H7 (cell line): ENCODE measurements around the gene MX2. TPM values are rescaled to one million over a fixed set of nuclear protein-coding genes. Genes with fewer than 3 reads are reported as not detected.

Experiments used
- DNase-seq: peaks from one replicate; pipeline ENCODE4 v3.0.0; 2012
- H3K27me3 ChIP-seq: 2 replicates; pipeline ENCODE4 v1.6.0; 2011; ENCODE audit warnings: mild to moderate bottlenecking, low read length; ENCODE audit not compliant: control insufficient read depth, insufficient read depth
- H3K36me3 ChIP-seq: replicated peaks from 2 replicates; pipeline ENCODE4 v1.5.1; 2011; ENCODE audit warnings: low read length; ENCODE audit not compliant: control insufficient read depth, insufficient read depth
- H3K4me3 ChIP-seq: 2 replicates; pipeline ENCODE4 v1.5.1; 2011; ENCODE audit warnings: low read depth, mild to moderate bottlenecking, control low read depth, low read length, moderate library complexity; ENCODE audit not compliant: insufficient read depth
- total RNA-seq: library from RNA; depleted of rRNA; stranded (reverse); fragments of >200 nt; shearing (Covaris generic); gene quantifications from 2 replicates; pipeline ENCODE4 v1.2.3, GENCODE V29; 2014

MX2 gene
- total RNA-seq, 1 experiment from 2014 or later, result 0.45 TPM

- Histone ChIP-seq H3K27me3 (no peaks in the 10 kb centered on the region; the same call in 1 of the 2 replicates), H3K4me3 (no peak overlapping the region), H3K36me3 (no peaks in the 10 kb centered on the region)
- DNase-seq, result no peak
These were observed 36.5 kb upstream of the MX2 start for GRCh38 chr21:41325138-41325912.

GRCh38 chr21:41326414-41327080 lies 35.3 kb upstream of the MX2 start:
- Histone ChIP-seq H3K36me3 (no peaks in the 10 kb centered on the region), H3K27me3 (no peaks in the 10 kb centered on the region; the same call in 1 of the 2 replicates), H3K4me3 (no peak overlapping the region)
- no peak for DNase-seq

GRCh38 chr21:41327753-41328152 lies 34.1 kb upstream of the MX2 start:
- H3K4me3 ChIP-seq, result no peak overlapping the region

GRCh38 chr21:41328660-41329607 lies 32.9 kb upstream of the MX2 start:
- H3K36me3 ChIP-seq, result no peaks in the 10 kb centered on the region
- DNase-seq, result no peak
- no peaks in the 10 kb centered on the region; the same call in 1 of the 2 replicates for H3K27me3 ChIP-seq
- H3K4me3 ChIP-seq, result no peak overlapping the region

More at GRCh38 chr21:41327753-41328152, 34.1 kb upstream of the MX2 start:
- Histone ChIP-seq H3K27me3 (no peaks in the 10 kb centered on the region; the same call in 1 of the 2 replicates), H3K36me3 (no peaks in the 10 kb centered on the region)
- DNase-seq, result no peak

GRCh38 chr21:41333752-41334151 lies 28.1 kb upstream of the MX2 start:
- no peaks in the 10 kb centered on the region for H3K36me3 ChIP-seq
- DNase-seq, result no peak
- H3K27me3 ChIP-seq, result no peaks in the 10 kb centered on the region
- no peak overlapping the region for H3K4me3 ChIP-seq

GRCh38 chr21:41337515-41337914 lies 24.3 kb upstream of the MX2 start:
- no peaks in the 10 kb centered on the region for H3K36me3 ChIP-seq
- no peaks in the 10 kb centered on the region for H3K27me3 ChIP-seq
- no peak for DNase-seq
- no peak overlapping the region for H3K4me3 ChIP-seq

GRCh38 chr21:41338455-41338854 lies 23.4 kb upstream of the MX2 start:
- no peak overlapping the region for H3K4me3 ChIP-seq
- no peak for DNase-seq
- no peaks in the 10 kb centered on the region for H3K36me3 ChIP-seq
- H3K27me3 ChIP-seq, result no peaks in the 10 kb centered on the region

- no peak for DNase-seq
- Histone ChIP-seq H3K4me3 (no peak overlapping the region), H3K27me3 (no peaks in the 10 kb centered on the region)
These were observed 19.8 kb upstream of the MX2 start for GRCh38 chr21:41342035-41342434.

GRCh38 chr21:41344146-41344545 lies 17.7 kb upstream of the MX2 start:
- Histone ChIP-seq H3K36me3 (no peaks in the 10 kb centered on the region), H3K27me3 (no peaks in the 10 kb centered on the region), H3K4me3 (no peak overlapping the region)
- DNase-seq, result no peak

More at GRCh38 chr21:41342035-41342434, 19.8 kb upstream of the MX2 start:
- H3K36me3 ChIP-seq, result no peaks in the 10 kb centered on the region

GRCh38 chr21:41345356-41345755 lies 16.5 kb upstream of the MX2 start:
- no peaks in the 10 kb centered on the region for H3K27me3 ChIP-seq
- DNase-seq, result no peak
- no peak overlapping the region for H3K4me3 ChIP-seq

GRCh38 chr21:41345934-41346685 lies 15.7 kb upstream of the MX2 start:
- no peak for DNase-seq
- Histone ChIP-seq H3K4me3 (no peak overlapping the region), H3K36me3 (no peaks in the 10 kb centered on the region), H3K27me3 (no peaks in the 10 kb centered on the region)

More at GRCh38 chr21:41345356-41345755, 16.5 kb upstream of the MX2 start:
- no peaks in the 10 kb centered on the region for H3K36me3 ChIP-seq

GRCh38 chr21:41346758-41347157 lies 15.1 kb upstream of the MX2 start:
- no peak for DNase-seq
- Histone ChIP-seq H3K4me3 (no peak overlapping the region), H3K27me3 (no peaks in the 10 kb centered on the region), H3K36me3 (no peaks in the 10 kb centered on the region)

GRCh38 chr21:41348434-41348833 lies 13.4 kb upstream of the MX2 start:
- H3K4me3 ChIP-seq, result no peak overlapping the region
- no peaks in the 10 kb centered on the region for H3K36me3 ChIP-seq
- no peaks in the 10 kb centered on the region for H3K27me3 ChIP-seq
- no peak for DNase-seq

- no peaks in the 10 kb centered on the region for H3K27me3 ChIP-seq
- H3K4me3 ChIP-seq, result no peak overlapping the region
- no peak for DNase-seq
- H3K36me3 ChIP-seq, result no peaks in the 10 kb centered on the region
These were observed 12.7 kb upstream of the MX2 start for GRCh38 chr21:41349126-41349525.
